HG02610 (cell line): ENCODE measurements around the gene GYPB.
"Not testable (repeated sequence)": the region's sequence is repeated elsewhere in the genome, so short reads cannot be mapped to it uniquely, and the experiment has no call there.

Source experiments
- ATAC-seq: cut with Tn5 transposase; IDR thresholded peaks from one replicate; pipeline ENCODE4 v1.9.1; 2021; ENCODE audit warnings: mild to moderate bottlenecking, moderate library complexity; ENCODE audit not compliant: unreplicated experiment

Gene GYPB

GRCh38 chr4:143950185-143950584 lies 69.0 kb downstream of the GYPB start:
- ATAC-seq = not testable (repeated sequence)

DNA sequence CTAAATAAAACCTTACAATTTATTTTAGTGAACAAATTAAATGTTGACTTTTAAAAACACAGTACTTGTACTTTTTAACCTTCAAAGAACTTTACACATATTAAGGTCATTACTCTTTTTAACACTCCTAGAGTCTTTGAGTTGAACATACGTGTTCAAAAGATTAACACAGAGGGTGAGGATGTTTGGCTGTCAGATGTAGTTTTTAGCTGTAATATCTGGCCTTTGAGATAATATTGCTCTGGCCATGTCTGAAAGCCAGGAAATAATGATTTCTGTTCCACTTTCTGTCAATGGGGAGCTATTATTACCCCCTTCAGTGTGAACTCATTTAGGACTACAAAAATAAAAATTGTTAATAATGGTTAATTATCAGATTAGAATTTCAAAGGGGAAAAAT lies 71.7 kb downstream of the GYPB start:
- ATAC-seq = not testable (repeated sequence)
